Spinal cord (tissue), 10 donors: ENCODE data around the gene CDH16. TPM values are rescaled to one million over a fixed set of nuclear protein-coding genes. Genes with fewer than 3 reads are reported as not detected.

Source experiments
- DNase-seq, 6 donors: peaks; one replicate each; pipeline versions ENCODE4 v3.0.0 to v3.0.0-alpha.2; 2013 to 2015; ENCODE audit warnings: low spot score in 6 of 6, low read depth in 4 of 6
- H3K27ac ChIP-seq: one replicate; pipeline ENCODE4 v1.5.1; 2013; ENCODE audit warnings: low read depth, low read length, control low read depth
- H3K27me3 ChIP-seq: one replicate; pipeline ENCODE4 v1.6.1; 2013; ENCODE audit warnings: low read length; ENCODE audit not compliant: control insufficient read depth, insufficient read depth
- H3K36me3 ChIP-seq: one replicate; pipeline ENCODE4 v1.6.1; 2013; ENCODE audit warnings: low read length; ENCODE audit not compliant: control insufficient read depth, insufficient read depth
- H3K4me1 ChIP-seq: one replicate; pipeline ENCODE4 v1.6.1; 2013; ENCODE audit warnings: low read length; ENCODE audit not compliant: control insufficient read depth, insufficient read depth
- H3K4me3 ChIP-seq: one replicate; pipeline ENCODE4 v1.5.1; 2013; ENCODE audit warnings: low read depth, low read length, control low read depth
- H3K9me3 ChIP-seq: one replicate; pipeline ENCODE4 v1.6.1; 2013; ENCODE audit warnings: low read length; ENCODE audit not compliant: control insufficient read depth, insufficient read depth
- WGBS: methylation state at CpG from one replicate; pipeline ENCODE4 v1.1.5; 2013; ENCODE audit warnings: missing lambda C conversion rate; ENCODE audit not compliant: insufficient coverage; 5-methylcytosine and 5-hydroxymethylcytosine counted together
- polyA plus RNA-seq, 2 donors: library from polyadenylated mRNA; unstranded; fragments of 120-200 nt; gene quantifications; one replicate each; pipeline ENCODE4 v1.2.1, GENCODE V29; 2013; ENCODE audit not compliant: insufficient read length in 2 of 2
- total RNA-seq, 2 donors: library from RNA; depleted of rRNA in 1 of 2; stranded (reverse); fragments of 120-200 nt in 1 of 2; fragments of >200 nt in 1 of 2; gene quantifications; one replicate each; pipeline versions ENCODE4 v1.2.3 to v1.2.4, GENCODE V29; 2013 to 2014
- donor health status: healthy.

Gene CDH16
- total and polyA plus RNA-seq, 4 donors = 0.67 to 1.8 TPM; not detected in 2

DNA sequence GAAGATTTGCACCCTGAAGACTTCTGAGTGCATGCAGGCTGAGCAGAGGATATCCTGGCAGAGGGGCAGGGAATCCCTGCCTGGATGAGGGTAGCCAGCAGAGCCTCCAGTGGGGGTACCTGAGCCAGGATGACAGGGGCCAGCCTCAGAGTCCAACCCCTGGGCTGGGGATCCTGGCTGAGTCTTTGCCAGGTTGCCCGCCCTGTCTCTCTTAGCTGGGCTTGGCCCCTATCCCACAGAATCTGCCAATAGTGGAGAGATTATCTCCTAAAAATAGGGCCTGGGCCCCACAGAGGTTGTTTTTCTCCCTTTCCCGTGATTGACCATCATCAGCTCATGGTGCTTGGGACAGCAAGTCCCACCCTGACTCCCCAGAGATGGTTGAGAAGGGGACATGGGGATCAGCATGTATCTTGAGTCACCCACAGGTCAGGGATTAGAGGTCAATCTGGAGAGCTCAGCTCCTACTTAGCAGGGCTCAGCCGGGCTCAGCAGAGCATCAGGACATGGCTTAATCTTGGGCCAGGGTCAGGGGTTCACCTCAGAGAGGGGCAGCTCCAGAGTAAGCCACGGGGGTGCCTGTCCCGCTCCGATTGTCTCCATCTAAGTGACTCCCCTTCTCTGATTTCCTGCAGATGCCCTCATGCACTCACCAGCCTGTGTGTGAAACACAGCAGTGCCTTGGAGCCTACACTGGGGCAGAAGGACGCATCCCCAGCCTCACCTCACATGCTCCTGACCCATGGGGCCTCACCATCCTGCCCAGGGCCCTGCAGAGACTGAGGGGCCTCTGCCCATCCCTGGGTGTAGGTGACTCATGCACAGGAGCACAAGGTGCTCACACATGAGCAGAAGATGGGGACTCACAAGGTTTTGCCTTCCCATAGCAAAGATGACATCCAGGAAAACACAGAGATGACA is 11.5 kb downstream of the CDH16 start:
- Histone ChIP-seq H3K4me1 (peaks cover 17% of the 10 kb centered on the region), H3K27ac (no peak overlapping the region), H3K9me3 (no peaks in the 10 kb centered on the region), H3K36me3 (no peaks in the 10 kb centered on the region), H3K4me3 (no peak overlapping the region), H3K27me3 (no peaks in the 10 kb centered on the region)
- no peak for DNase-seq
- WGBS = 77% methylated on average over 7 of the region's 7 CpGs

DNA sequence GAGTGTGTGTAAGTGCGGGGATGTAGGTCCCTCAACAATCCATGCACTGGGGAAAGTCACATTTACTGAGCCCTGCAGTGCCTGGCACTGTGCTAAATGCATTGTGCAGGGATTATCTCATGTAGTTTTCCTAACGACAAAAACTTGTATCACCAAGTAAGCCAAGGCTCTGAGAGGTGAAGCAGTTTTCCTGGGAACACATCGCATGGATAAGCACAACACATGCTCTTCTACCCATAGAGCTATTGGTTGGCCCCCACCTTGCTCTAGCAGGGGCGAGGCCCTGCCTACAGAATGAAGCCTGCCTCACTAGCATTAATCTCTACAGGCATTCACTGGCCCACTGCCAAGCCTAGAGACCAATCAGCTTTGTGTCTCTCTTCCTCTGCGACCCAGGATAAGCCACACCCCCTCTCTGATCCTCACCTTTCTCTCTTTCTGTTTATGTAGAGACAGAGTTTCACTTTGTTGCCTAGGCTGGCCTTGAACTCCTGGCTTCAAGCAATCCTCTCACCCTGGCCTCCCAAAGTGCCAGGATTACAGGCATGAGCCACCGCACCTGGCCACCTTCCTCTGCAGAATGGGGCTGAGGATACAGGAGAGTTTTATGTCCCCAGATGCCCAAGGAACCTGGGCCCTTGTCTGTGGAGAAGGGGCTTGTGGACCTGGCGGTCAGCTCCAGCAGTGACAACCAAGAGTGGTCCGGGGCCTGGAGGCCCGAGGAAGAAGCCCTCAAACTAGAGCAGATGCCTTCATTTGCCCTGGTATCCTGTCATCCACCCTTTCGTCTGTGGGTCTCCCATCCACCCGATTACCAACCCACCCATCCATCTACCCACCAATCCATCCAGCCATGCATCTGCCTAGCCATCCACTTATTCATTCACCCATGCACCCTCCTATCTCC is 12.8 kb downstream of the CDH16 start:
- Histone ChIP-seq H3K4me3 (no peak overlapping the region), H3K9me3 (no peaks in the 10 kb centered on the region), H3K4me1 (peaks cover 21% of the 10 kb centered on the region), H3K27ac (no peak overlapping the region), H3K36me3 (no peaks in the 10 kb centered on the region), H3K27me3 (no peaks in the 10 kb centered on the region)
- WGBS = 71% methylated on average over 9 of the region's 11 CpGs
- DNase-seq = peak in 2 of 6 donors; percentile 23 to 48

DNA sequence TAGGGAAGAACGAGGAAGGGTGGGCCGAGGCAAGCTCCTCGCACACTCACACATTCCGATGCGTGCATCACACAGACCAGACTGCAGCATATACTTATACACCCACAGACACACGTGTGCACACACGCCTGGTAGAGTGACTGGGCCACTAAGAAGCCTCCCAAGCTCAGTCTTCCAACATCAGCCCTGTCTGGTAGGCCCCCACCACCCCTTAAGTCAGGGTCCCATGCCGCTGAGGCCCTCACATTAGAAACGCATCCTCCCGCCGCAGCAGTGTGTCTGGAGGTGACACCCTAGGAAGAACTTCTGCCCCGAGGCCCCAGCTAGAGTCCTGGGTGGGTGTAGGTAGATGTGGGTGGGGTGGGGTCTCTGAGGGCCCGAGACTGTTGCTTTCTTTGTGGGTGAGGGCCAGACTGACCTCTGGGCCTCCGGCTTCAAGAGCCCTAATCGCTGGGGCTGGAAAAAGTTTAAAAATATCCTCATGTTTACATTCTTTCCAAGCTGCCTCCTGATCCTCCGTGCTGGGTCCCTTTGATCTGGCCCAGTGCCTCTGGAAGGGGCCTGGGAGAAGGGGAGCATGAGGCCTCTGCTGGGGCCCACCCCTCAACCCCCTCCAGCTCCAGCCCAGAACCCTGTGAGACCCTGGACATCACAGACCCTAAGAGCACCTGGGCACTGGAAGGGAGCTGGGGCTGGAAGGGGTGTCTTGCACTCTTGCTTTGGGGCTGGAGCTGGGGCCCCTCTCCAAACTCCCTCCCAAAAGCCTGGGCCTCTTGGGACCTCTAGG is 13.6 kb downstream of the CDH16 start:
- DNase-seq = peak in 1 of 6 donors; percentile 35
- H3K36me3 ChIP-seq = no peaks in the 10 kb centered on the region
- no peaks in the 10 kb centered on the region for H3K27me3 ChIP-seq
- WGBS = 71% methylated on average over 11 of the region's 16 CpGs
- peaks cover 28% of the 10 kb centered on the region for H3K4me1 ChIP-seq
- peak overlapping the region; percentile 10 for H3K27ac ChIP-seq
- H3K9me3 ChIP-seq = no peaks in the 10 kb centered on the region
- no peak overlapping the region for H3K4me3 ChIP-seq

DNA sequence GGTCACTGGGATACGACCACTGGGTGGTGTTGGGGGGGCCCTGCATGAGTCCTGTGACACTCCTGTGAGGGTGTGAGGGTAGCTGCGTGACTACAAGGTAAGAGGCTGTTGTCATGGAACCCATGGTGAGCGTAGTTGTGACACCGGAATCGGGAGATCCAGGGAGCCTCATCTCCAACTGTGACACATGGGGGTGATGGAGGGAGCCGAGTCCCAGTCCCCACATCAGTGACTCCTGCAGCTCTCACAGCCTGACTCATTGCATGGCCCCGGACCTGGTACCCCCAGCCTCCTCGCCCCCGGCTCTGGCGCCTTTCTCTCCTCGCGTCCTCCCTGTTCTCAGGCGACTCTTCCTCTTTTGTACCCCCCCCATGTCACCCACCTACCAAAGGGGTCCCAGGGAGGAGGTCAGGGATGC is 14.2 kb downstream of the CDH16 start:
- Histone ChIP-seq H3K4me1 (peaks cover 33% of the 10 kb centered on the region), H3K9me3 (no peaks in the 10 kb centered on the region), H3K27ac (peak overlapping the region; percentile 10), H3K36me3 (no peaks in the 10 kb centered on the region), H3K4me3 (no peak overlapping the region), H3K27me3 (no peaks in the 10 kb centered on the region)
- WGBS = 83% methylated on average over 7 of the region's 13 CpGs
- no peak for DNase-seq

DNA sequence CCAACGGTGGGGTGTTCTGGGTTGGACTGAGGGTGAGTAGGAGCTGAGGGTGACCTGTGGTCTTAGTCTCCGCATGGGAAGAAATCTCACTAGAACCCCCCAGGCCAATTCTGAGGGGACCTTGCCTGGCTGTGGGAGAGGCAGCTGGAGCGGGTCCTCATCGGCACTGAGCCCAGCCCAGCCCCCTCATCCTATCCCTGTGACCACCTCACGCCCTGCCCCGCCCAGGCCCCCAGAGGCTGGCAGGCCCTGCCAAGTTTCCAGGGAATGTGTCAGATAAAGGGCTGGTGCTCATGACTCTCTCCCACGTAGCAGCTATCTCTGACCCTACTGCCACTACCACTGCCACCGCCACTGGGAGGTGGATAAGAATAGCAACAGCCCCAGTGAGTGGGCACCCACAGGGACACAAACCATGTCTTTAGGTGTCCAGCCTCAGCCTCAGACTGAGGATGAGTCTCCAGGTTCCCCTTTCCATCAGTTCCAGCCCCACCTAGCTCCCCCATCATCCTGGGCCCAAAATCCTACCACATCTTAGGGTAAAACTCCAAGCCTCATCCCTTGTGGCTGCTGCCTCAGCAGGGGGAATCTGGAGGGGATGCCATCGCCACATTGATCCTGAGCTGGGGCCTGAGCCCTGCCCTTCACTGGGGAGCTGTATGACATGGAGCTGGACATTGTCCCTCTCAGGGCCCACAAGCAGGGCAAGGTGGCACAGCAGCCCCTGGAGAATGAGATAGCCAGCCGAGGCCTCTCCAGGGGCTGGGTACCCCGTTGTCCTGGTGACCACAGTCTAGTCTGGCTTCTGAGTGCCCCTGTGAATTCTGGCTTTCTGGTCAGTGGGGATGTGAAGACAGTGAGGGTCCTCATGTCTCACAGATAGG is 14.9 kb downstream of the CDH16 start:
- DNase-seq = no peak
- 75% methylated on average over 9 of the region's 11 CpGs for WGBS
- Histone ChIP-seq H3K4me1 (peaks cover 36% of the 10 kb centered on the region), H3K27ac (no peak overlapping the region), H3K4me3 (no peak overlapping the region), H3K36me3 (no peaks in the 10 kb centered on the region), H3K27me3 (no peaks in the 10 kb centered on the region), H3K9me3 (no peaks in the 10 kb centered on the region)

DNA sequence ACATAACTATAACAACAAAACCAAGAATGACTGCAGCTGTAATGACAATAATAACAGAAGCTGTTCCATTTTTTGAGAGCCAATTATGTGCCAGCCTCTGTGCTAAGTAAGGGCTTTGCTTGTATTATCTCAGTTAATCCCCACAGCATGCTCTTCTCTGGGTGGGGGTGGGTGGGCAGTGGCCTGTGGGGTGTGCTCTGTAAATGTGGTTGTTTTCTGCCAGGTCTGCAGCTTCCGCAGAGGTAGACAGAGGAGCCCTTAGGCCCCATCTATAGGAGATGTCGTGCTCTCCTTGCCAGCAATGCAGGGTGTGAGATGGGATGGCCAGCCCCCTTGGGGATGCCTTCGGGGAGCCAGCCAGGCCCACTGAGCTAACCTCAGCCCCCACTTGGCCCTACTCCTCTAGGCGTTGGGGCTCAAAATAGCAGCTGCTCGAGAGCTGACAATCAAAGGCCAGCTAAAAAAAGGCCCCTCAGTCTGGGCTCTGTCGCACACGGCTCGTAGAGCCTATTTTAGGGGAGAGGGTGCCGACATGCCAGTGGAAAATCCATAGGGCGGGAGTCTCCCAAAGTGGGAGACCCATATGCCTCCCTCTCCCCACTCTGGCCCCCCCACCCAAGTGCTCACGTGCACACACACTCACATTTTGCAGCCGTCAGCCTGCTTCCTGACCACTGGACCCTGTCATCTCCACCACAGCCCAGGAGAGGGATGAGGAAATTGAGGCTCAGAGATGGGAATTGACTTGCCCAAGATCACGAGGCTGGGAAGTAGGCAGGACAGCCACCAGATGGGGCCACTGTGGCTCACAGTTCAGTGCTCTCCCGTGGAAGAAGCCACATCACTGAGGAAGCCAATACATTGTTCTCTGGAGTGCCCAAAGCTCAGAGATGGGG is 15.8 kb downstream of the CDH16 start:
- no peak overlapping the region for H3K27ac ChIP-seq
- WGBS = 67% methylated on average over 12 of the region's 14 CpGs
- no peaks in the 10 kb centered on the region for H3K36me3 ChIP-seq
- H3K4me3 ChIP-seq = no peak overlapping the region
- no peaks in the 10 kb centered on the region for H3K27me3 ChIP-seq
- no peaks in the 10 kb centered on the region for H3K9me3 ChIP-seq
- peaks cover 36% of the 10 kb centered on the region for H3K4me1 ChIP-seq
- DNase-seq = no peak

DNA sequence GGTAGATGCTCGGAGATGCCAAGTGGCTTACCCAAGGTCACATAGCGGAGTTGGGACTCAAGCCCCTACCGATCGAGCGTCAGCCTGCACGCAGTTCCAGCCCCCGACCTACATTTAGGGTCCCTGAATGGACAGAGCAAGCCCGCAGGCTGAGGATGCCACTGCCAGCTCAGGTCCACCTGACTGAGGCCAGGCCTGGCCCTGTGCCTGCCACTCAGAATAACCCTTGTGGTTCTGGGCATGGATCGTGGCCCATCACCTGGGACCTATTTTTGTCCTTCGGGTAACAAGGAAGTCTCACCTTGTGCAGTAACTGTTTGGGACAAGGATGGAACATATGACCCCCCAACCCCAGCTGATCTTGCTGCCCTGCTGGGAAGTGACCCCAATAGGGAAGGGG is 17.1 kb downstream of the CDH16 start:
- H3K4me1 ChIP-seq = peaks cover 36% of the 10 kb centered on the region
- WGBS = 93% methylated on average over 10 of the region's 10 CpGs
- H3K9me3 ChIP-seq = no peaks in the 10 kb centered on the region
- H3K4me3 ChIP-seq = no peak overlapping the region
- H3K27me3 ChIP-seq = no peaks in the 10 kb centered on the region
- no peak for DNase-seq
- H3K36me3 ChIP-seq = no peaks in the 10 kb centered on the region
- H3K27ac ChIP-seq = no peak overlapping the region
